ACC112 (cell line): ENCODE results near the gene NEB.
"Not testable (repeated sequence)": the region's sequence is repeated elsewhere in the genome, so short reads cannot be mapped to it uniquely, and the experiment has no call there.

Experiments used
- H2AFZ ChIP-seq: fragments of 200-600 bp; sonication (generic); one replicate; pipeline ENCODE4 v1.6.0; 2017; ENCODE audit warnings: antibody characterized with exemption, low read length; ENCODE audit not compliant: unreplicated experiment
- H3K27ac ChIP-seq: fragments of 200-600 bp; sonication (generic); 2 replicates; pipeline ENCODE4 v1.5.1; 2014; ENCODE audit warnings: low read depth, mild to moderate bottlenecking, antibody characterized with exemption, low read length, moderate library complexity
- H3K27me3 ChIP-seq: fragments of 200-600 bp; sonication (generic); 2 replicates; pipeline ENCODE4 v1.6.1; 2014; ENCODE audit warnings: mild to moderate bottlenecking, antibody characterized with exemption, low read length, moderate library complexity, mixed read lengths; ENCODE audit not compliant: insufficient read depth
- H3K36me3 ChIP-seq: fragments of 200-600 bp; sonication (generic); 2 replicates; pipeline ENCODE4 v1.6.1; 2016; ENCODE audit warnings: mild to moderate bottlenecking, antibody characterized with exemption, low read length, moderate library complexity, mixed read lengths; ENCODE audit not compliant: insufficient read depth
- H3K4me1 ChIP-seq: fragments of 200-600 bp; sonication (generic); one replicate; pipeline ENCODE4 v1.6.1; 2016; ENCODE audit warnings: low read length, mixed read lengths; ENCODE audit not compliant: insufficient read depth, unreplicated experiment, control insufficient read depth
- H3K4me3 ChIP-seq: fragments of 200-600 bp; sonication (generic); 2 replicates; pipeline ENCODE4 v1.5.1; 2014; ENCODE audit warnings: mild to moderate bottlenecking, low read depth, low read length
- H3K79me2 ChIP-seq: fragments of 200-600 bp; sonication (generic); one replicate; pipeline ENCODE4 v1.6.0; 2016; ENCODE audit warnings: low read length; ENCODE audit not compliant: control insufficient read depth, unreplicated experiment, insufficient read depth

The NEB gene

DNA sequence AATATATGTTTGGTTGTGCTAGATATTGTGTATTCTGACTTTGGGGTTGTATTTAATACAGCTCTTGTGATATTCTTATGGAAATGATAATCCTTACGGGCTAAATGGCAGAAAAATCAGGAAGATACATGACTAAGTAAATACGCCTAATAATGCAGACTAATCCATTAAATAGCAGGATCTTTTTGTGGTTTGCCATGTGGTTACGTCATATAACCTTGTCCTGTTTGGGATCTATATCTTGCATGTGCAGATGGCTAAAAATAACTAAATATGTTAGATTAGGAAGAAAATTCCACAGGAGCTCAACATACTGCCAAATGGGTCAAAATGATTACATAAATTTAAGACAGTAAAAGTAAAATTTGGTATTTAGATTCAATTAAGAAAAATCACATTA, 83.0 kb downstream of the NEB start:
- H2AFZ ChIP-seq: no peak overlapping the region
- no peaks in the 10 kb centered on the region for H3K4me1 ChIP-seq
- H3K4me3 ChIP-seq: no peak overlapping the region
- H3K79me2 ChIP-seq: no peaks in the 10 kb centered on the region
- H3K36me3 ChIP-seq: no peaks in the 10 kb centered on the region
- H3K27ac ChIP-seq: no peak overlapping the region
- H3K27me3 ChIP-seq: peaks cover 5% of the 10 kb centered on the region; the same call in 1 of the 2 replicates

DNA sequence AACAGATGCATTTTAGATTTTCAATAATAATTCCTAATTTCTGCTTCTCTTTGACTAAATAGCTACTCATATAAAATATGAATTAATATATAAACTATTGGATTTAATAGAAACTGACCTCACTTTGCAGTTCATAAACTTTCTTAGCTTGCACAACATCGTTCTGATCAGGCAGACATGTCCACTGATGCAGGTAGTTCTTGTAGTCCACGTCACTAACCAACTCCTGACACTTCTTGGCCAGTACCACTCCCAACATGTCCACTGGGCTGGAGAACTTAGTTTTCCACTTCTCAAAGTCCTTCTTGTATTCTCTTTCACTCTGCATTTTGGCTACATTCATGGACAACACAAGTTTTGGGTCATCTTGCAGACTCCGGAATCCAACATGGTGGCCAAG, 83.8 kb downstream of the NEB start:
- no peak overlapping the region for H3K27ac ChIP-seq
- H3K79me2 ChIP-seq: no peaks in the 10 kb centered on the region
- H2AFZ ChIP-seq: no peak overlapping the region
- H3K4me1 ChIP-seq: no peaks in the 10 kb centered on the region
- no peaks in the 10 kb centered on the region for H3K36me3 ChIP-seq
- no peak overlapping the region for H3K4me3 ChIP-seq
- peaks cover 5% of the 10 kb centered on the region; the same call in 1 of the 2 replicates for H3K27me3 ChIP-seq

DNA sequence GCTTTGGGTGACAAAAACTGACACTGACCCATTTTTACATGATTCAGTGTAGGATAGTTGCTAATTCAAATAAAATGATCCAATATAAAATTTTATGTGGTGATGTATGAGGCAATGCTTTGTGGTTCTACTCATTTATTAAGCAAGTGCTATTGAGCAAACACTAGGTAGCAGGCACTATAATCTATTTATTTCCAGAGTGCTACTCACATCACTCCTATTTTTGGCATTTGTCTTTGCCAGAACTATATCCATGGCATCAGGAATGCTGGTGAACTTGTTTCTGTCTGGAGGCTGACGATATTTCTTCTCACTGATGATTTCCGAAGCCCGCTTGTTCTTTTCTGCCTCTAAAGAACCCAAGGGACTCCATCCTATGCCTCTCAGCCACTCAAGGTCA, 84.3 kb downstream of the NEB start:
- Histone ChIP-seq H3K27ac (no peak overlapping the region), H3K36me3 (no peaks in the 10 kb centered on the region), H3K4me3 (no peak overlapping the region), H3K79me2 (no peaks in the 10 kb centered on the region), H3K4me1 (no peaks in the 10 kb centered on the region), H3K27me3 (peaks cover 5% of the 10 kb centered on the region; the same call in 1 of the 2 replicates), H2AFZ (no peak overlapping the region)

DNA sequence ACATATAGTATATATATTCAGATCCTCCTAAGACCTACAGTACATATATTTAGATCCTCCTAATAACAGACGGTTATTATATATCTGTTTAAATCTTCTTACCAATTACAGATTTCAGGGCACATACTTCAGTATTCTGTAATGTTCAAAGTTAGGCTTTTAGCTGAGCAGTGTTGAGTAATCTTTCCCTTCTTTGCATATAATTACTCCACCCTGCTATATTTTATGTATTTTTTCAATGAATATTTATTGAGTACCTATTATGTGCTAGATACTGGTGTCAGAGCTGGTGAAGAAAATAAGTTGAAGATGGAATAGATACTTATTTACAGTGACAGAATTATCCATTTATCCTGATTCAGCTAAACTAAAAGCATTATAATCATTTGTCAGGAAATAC, 84.9 kb downstream of the NEB start:
- H3K27ac ChIP-seq: no peak overlapping the region
- H3K27me3 ChIP-seq: peaks cover 5% of the 10 kb centered on the region; the same call in 1 of the 2 replicates
- no peaks in the 10 kb centered on the region for H3K36me3 ChIP-seq
- H3K4me3 ChIP-seq: no peak overlapping the region
- H3K79me2 ChIP-seq: no peaks in the 10 kb centered on the region
- no peaks in the 10 kb centered on the region for H3K4me1 ChIP-seq
- no peak overlapping the region for H2AFZ ChIP-seq

DNA sequence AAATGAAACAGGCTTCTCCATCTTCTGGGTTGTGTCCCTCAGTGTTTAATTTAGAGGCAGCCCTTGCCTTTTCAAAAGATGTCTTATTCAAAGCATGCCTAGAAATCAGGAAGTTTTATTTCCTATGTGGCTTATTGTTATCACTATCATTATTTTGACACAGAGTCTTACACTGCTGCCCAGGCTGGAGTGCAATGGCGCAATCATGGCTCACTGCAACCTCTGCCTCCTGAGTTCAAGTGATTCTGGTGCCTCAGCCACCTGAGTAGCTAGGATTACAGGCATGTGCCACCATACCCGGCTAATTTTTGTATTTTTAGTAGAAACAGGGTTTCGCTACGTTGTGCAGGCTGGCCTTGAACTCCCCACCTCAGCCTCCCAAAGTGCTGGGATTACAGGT, 87.8 kb downstream of the NEB start:
- H3K4me1 ChIP-seq, H3K27ac ChIP-seq, H3K79me2 ChIP-seq, H3K27me3 ChIP-seq, H3K4me3 ChIP-seq, H2AFZ ChIP-seq, H3K36me3 ChIP-seq: not testable (repeated sequence)

DNA sequence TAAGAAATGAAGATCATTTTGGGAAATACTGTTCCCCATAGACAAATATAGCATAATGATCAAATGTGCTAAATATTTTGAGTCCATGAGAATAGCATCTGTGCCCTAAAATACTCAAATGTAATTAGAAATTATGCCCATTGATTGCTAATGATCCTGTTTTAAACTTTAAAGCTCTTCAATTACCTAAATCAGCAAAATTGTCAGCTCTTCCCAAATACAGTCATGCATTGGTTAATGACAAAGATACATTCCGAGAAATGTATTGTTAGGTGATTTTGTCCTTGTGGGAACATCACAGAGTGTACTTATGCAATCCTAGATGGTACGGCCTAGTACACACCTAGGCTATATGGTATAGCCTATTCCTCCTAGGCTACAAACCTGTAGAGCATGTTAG, 89.7 kb downstream of the NEB start:
- Histone ChIP-seq H2AFZ (no peak overlapping the region), H3K27me3 (no peaks in the 10 kb centered on the region), H3K79me2 (no peaks in the 10 kb centered on the region), H3K4me3 (no peak overlapping the region), H3K4me1 (no peaks in the 10 kb centered on the region), H3K36me3 (no peaks in the 10 kb centered on the region), H3K27ac (no peak overlapping the region)

DNA sequence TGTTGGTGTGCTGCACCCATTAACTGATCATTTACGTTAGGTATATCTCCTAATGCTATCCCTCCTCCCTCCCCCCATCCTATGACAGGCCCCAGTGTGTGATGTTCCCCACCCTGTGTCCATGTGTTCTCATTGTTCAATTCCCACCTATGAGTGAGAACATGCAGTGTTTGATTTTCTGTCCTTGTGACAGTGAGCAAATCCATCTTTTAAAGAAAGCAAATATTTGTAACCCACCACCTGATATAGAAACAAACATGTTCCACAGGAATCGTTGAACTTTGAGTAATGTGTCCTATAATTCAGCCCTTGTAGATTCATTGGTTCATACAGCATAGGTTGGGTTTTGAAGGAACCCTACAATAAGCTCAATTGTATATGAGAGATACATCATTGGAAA, 92.4 kb downstream of the NEB start:
- not testable (repeated sequence) for H3K27ac ChIP-seq, H3K27me3 ChIP-seq, H3K79me2 ChIP-seq, H3K4me3 ChIP-seq, H2AFZ ChIP-seq, H3K36me3 ChIP-seq
- peaks cover 11% of the 10 kb centered on the region for H3K4me1 ChIP-seq

DNA sequence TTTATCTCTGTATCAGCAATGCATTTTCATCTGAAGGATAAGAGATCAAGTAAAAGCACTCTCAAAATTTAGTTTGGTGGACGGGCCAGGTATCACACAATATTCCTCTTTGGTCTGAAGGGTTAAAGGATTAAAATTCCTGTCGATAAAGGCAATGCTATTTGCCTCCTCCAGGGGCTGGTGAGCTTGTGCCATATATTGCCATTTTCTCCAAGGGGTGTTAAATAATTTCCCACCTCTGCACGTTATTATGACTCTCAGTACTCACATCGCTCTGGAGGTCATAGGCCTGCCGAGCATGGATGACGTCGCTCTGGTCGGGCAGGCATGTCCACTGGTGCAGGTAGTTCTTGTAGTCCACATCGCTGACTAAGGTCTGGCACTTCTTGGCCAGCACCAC, 94.2 kb downstream of the NEB start:
- no peaks in the 10 kb centered on the region for H3K27me3 ChIP-seq
- H3K27ac ChIP-seq: no peak overlapping the region
- no peaks in the 10 kb centered on the region for H3K36me3 ChIP-seq
- H3K4me3 ChIP-seq: no peak overlapping the region
- H2AFZ ChIP-seq: no peak overlapping the region
- peaks cover 11% of the 10 kb centered on the region for H3K4me1 ChIP-seq
- no peaks in the 10 kb centered on the region for H3K79me2 ChIP-seq

DNA sequence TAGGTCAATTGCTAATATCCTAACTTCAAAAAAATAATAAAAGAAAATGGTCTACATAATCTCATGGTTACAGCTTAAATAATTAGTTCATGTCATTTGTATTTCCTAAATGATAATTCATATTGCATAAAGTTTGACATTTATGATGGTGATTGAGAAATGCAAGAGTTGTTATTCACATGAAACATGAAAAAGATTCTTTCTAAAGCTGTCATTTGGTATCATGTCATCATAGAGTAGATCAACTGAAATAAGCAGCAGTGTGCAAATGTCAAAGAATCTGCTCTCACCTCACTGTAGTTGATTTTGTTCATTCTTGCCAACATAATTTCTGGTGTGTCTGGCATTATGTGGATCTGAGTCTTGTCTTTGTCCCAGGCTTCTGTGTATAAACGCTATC, 95.3 kb downstream of the NEB start:
- no peaks in the 10 kb centered on the region for H3K79me2 ChIP-seq
- no peaks in the 10 kb centered on the region for H3K27me3 ChIP-seq

DNA sequence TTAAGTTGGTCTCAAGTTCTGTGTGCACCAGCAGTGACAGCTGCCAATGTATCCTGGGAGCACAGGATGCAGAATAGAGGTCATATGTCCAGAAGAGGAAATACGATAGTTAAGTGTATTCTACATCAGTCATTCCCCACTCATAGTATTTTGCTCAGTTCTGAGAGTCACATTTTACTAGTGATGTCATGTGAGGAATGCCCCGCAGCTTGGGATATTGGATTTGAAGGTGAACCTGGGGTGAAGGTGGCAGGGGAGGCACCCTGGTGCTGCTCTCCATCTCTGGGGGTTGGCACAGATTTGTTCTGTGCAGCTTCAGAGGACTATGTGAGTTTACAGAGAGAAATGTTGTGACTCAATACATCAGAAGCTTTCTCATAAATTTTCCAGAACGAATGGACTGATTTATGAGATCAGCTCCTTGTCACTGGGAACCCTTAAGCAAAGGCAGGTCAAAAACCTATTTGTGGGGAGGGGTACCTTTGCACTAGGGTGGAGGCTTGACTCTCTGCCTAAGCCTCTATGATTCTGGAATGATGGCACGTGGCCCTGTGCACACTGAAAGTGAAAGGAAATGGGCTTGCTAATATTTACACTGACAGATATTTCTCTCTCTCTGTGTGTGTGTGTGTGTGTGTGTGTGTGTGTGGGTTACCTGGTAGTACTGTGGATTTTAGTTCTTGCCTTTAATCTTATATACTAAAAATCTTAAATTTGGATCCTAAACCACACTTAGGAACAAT, 95.9 kb downstream of the NEB start:
- H3K36me3 ChIP-seq: no peaks in the 10 kb centered on the region

More for the DNA sequence above, 95.3 kb downstream of the NEB start:
- Histone ChIP-seq H3K36me3 (no peaks in the 10 kb centered on the region), H3K27ac (no peak overlapping the region), H3K4me3 (peak overlapping the region; percentile 67; the same call in 1 of the 2 replicates), H3K4me1 (peaks cover 11% of the 10 kb centered on the region), H2AFZ (no peak overlapping the region)

DNA sequence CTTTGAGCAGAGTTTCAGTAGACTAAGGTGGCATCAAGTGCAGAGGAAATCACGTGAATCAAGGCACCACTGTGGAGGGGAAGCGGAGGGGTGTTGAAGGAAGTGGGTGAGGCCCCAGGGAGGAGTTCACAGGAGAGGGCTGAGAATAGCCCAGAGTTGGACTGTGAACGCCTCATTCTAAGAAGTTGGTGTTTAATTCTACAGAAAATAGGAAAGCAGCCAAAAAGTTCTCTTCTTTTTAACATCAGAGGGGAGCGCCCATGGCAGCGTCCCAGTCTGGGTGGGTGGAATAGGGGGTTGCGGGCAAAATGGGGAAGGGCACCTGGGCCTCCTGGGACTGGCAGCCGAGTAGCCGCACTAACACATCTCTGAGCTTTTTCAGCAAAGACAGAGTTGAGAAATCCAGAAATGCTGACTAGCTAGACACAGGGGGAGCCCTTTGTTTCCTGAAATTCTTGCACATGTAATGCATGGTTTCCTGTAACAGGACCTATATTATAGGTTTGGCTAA, 97.0 kb downstream of the NEB start:
- Histone ChIP-seq H3K4me3 (no peak overlapping the region), H3K27ac (no peak overlapping the region), H3K4me1 (peaks cover 11% of the 10 kb centered on the region)

More for the DNA sequence above, 95.9 kb downstream of the NEB start:
- no peak overlapping the region for H3K27ac ChIP-seq
- no peaks in the 10 kb centered on the region for H3K27me3 ChIP-seq
- peak overlapping the region; percentile 67 for H3K4me3 ChIP-seq
- H3K4me1 ChIP-seq: peaks cover 11% of the 10 kb centered on the region
- no peaks in the 10 kb centered on the region for H3K79me2 ChIP-seq
- H2AFZ ChIP-seq: peak overlapping the region; percentile 78

More for the DNA sequence above, 97.0 kb downstream of the NEB start:
- Histone ChIP-seq H2AFZ (no peak overlapping the region), H3K36me3 (no peaks in the 10 kb centered on the region), H3K79me2 (no peaks in the 10 kb centered on the region), H3K27me3 (no peaks in the 10 kb centered on the region)
